HUES48 (cell line): ENCODE data around the gene ATP8B4.
"Not testable (repeated sequence)": the region's sequence is repeated elsewhere in the genome, so short reads cannot be mapped to it uniquely, and the experiment has no call there.

Experiments used
- H3K27ac ChIP-seq: one replicate; pipeline ENCODE4 v1.7.0; 2013; ENCODE audit warnings: low read depth, low read length, inconsistent platforms
- H3K27me3 ChIP-seq: 2 replicates; pipeline ENCODE4 v1.6.1; 2013; ENCODE audit warnings: mild to moderate bottlenecking, low read length; ENCODE audit not compliant: control insufficient read depth, insufficient read depth
- H3K36me3 ChIP-seq: 2 replicates; pipeline ENCODE4 v1.6.1; 2013; ENCODE audit warnings: low read length; ENCODE audit not compliant: control insufficient read depth, insufficient read depth
- H3K4me1 ChIP-seq: 2 replicates; pipeline ENCODE4 v1.6.1; 2013; ENCODE audit warnings: mild to moderate bottlenecking, low read length; ENCODE audit not compliant: control insufficient read depth, insufficient read depth
- H3K4me3 ChIP-seq: 2 replicates; pipeline ENCODE4 v1.5.1; 2013; ENCODE audit warnings: mild to moderate bottlenecking, low read depth, low read length
- H3K9ac ChIP-seq: 2 replicates; pipeline ENCODE4 v1.6.1; 2013; ENCODE audit warnings: mild to moderate bottlenecking, low read depth, low read length, moderate library complexity
- H3K9me3 ChIP-seq: 2 replicates; pipeline ENCODE4 v1.6.1; 2013; ENCODE audit warnings: low read length; ENCODE audit not compliant: control insufficient read depth, insufficient read depth

Gene ATP8B4, protein sequence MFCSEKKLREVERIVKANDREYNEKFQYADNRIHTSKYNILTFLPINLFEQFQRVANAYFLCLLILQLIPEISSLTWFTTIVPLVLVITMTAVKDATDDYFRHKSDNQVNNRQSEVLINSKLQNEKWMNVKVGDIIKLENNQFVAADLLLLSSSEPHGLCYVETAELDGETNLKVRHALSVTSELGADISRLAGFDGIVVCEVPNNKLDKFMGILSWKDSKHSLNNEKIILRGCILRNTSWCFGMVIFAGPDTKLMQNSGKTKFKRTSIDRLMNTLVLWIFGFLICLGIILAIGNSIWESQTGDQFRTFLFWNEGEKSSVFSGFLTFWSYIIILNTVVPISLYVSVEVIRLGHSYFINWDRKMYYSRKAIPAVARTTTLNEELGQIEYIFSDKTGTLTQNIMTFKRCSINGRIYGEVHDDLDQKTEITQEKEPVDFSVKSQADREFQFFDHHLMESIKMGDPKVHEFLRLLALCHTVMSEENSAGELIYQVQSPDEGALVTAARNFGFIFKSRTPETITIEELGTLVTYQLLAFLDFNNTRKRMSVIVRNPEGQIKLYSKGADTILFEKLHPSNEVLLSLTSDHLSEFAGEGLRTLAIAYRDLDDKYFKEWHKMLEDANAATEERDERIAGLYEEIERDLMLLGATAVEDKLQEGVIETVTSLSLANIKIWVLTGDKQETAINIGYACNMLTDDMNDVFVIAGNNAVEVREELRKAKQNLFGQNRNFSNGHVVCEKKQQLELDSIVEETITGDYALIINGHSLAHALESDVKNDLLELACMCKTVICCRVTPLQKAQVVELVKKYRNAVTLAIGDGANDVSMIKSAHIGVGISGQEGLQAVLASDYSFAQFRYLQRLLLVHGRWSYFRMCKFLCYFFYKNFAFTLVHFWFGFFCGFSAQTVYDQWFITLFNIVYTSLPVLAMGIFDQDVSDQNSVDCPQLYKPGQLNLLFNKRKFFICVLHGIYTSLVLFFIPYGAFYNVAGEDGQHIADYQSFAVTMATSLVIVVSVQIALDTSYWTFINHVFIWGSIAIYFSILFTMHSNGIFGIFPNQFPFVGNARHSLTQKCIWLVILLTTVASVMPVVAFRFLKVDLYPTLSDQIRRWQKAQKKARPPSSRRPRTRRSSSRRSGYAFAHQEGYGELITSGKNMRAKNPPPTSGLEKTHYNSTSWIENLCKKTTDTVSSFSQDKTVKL

DNA sequence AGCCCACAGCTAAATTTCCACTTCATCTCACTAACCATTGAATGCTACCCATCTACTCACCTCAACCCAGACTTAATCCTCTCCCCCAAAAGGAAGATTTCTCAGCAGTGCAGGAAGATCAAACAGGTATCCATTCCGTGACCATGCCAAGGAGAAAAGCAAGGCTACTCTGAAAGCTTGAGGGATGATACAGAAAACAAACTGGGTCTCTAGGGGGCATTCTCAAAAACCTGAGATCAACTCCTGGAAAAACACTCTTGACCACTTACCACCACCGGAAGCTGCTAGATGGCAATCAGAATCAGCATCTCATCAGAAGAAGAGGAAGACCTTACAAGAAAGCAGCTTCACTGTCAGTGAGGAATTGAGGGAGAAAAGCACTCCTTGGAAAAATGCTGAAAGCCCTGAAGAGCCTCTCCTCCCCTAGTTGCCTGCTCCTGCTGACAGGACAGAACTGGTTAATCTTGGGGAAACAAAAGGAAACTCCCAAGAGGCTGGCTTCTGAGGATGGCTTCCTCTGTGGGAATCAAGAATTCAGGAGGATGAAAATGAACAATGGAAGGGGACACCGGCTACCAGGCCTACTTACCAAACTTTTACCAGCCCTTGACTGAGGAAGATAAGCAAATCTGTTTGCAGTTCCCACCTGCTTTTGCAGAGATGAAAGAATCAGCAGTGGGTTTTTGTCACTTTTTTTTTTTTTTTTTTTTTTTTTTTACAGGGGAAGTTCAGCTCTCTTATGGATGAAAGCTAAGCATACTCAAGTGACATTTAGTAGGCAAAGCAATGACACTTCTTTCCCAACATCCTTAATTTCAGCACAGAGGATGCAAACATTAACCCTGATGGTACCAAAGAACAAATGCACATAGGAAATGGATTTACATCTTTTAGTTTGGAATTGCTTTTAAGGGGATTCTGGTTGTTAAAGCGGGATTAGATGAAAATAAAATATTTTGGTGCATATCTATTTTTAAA is at the start of gene ATP8B4:
TSS of gene ATP8B4 (minus strand) at position 171 of the 978 bp plus-strand sequence. CDS start 12,267 bp downstream, outside the sequence.
- Histone ChIP-seq H3K9ac (no peak within 1 kb of the TSS), H3K36me3 (no peaks in the 10 kb centered on the region), H3K4me1 (peaks cover 10% of the 10 kb centered on the region; the same call in 1 of the 2 replicates), H3K4me3 (no peak within 1 kb of the TSS), H3K27me3 (no peaks in the 10 kb centered on the region), H3K27ac (peak within 1 kb of the TSS; percentile 19), H3K9me3 (no peaks in the 10 kb centered on the region)

DNA sequence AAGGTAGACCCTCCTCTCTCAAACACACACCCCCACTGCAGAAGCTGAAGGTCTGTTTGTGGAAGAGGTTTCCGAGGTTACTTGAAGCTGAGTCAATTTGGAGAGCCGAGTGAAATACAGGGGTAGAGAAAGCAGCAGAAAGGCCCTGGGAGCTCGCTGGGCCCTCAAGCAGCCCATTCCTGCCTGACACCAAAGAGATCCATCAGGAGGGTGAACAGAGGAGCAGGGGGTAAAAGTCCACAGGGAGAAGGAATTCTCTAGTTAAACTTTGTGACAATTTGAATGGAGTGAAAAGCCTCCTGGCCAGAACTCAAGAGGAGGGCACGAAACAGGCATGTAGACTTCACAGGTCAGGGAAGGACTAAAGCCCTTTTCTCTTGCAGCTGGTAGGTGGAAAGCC is 49.3 kb upstream of the ATP8B4 start:
- no peaks in the 10 kb centered on the region for H3K9me3 ChIP-seq
- H3K27ac ChIP-seq = peak overlapping the region; percentile 45
- no peaks in the 10 kb centered on the region for H3K4me1 ChIP-seq
- no peaks in the 10 kb centered on the region for H3K27me3 ChIP-seq
- H3K36me3 ChIP-seq = no peaks in the 10 kb centered on the region
- no peak overlapping the region for H3K4me3 ChIP-seq
- no peak overlapping the region for H3K9ac ChIP-seq

DNA sequence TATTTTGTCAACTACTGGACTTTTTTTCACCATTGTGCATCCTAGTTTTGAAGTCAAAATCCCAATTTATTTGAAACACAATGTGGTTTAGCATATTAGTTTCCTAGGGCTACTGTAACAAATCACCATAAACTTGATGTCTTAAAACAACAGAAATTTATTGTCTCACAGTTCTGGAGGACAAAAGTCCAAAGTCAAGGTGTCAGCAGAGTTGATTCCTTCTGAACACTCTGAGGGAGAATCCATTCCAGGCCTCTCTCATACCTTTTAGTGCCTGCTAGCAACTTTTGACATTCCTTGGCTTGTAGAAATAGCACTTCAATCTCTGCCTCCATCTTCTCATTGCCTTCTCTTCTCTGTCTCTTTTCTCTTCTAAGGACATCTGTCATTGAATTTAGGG is 48.1 kb upstream of the ATP8B4 start:
- Histone ChIP-seq H3K4me1 (no peaks in the 10 kb centered on the region), H3K9me3 (no peaks in the 10 kb centered on the region), H3K4me3 (no peak overlapping the region), H3K9ac (no peak overlapping the region), H3K27me3 (no peaks in the 10 kb centered on the region), H3K27ac (no peak overlapping the region), H3K36me3 (no peaks in the 10 kb centered on the region)

DNA sequence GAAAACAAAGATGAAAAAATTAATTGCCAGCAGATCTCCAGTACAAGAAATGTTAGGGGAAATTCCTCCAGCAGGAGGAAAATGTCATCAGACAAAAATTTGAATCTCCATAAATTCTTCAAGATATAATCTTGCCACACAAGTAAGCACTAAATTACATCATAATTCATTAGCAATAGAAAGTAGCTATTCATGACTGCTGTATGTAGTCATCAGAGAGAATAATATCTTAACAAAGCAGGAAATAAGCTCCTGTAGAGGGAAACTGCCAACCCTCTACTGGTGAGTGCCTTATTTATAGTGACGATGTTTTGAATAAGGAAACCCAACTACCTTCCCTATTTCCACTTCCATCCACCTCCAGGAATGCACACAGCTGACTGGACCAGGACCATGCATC is 47.2 kb upstream of the ATP8B4 start:
- no peaks in the 10 kb centered on the region for H3K27me3 ChIP-seq
- H3K27ac ChIP-seq = no peak overlapping the region
- H3K4me3 ChIP-seq = no peak overlapping the region
- no peaks in the 10 kb centered on the region for H3K36me3 ChIP-seq
- no peaks in the 10 kb centered on the region for H3K4me1 ChIP-seq
- H3K9ac ChIP-seq = no peak overlapping the region
- no peaks in the 10 kb centered on the region for H3K9me3 ChIP-seq

DNA sequence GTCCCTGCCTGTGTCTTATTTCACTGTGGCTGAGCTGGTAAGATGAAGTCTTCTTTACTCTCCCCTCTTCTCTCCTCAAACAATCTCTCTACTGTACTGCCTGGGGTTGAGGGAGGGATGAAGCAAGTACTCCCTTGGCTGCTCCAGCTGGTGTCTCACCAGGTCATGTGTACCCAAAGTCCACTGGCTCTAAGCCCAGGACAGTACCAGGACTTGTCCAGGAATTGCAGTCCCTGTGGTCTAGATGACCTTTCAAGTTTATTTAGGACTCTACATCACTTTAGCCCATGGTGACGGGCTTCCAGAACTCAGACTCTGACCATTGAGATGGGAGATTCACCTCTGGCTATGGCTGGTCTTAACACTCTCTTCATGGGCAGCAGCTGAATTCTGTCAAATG is 45.4 kb upstream of the ATP8B4 start:
- no peak overlapping the region for H3K9ac ChIP-seq
- H3K4me3 ChIP-seq = no peak overlapping the region
- H3K9me3 ChIP-seq = no peaks in the 10 kb centered on the region
- H3K36me3 ChIP-seq = no peaks in the 10 kb centered on the region
- H3K4me1 ChIP-seq = no peaks in the 10 kb centered on the region
- H3K27me3 ChIP-seq = no peaks in the 10 kb centered on the region
- H3K27ac ChIP-seq = no peak overlapping the region

DNA sequence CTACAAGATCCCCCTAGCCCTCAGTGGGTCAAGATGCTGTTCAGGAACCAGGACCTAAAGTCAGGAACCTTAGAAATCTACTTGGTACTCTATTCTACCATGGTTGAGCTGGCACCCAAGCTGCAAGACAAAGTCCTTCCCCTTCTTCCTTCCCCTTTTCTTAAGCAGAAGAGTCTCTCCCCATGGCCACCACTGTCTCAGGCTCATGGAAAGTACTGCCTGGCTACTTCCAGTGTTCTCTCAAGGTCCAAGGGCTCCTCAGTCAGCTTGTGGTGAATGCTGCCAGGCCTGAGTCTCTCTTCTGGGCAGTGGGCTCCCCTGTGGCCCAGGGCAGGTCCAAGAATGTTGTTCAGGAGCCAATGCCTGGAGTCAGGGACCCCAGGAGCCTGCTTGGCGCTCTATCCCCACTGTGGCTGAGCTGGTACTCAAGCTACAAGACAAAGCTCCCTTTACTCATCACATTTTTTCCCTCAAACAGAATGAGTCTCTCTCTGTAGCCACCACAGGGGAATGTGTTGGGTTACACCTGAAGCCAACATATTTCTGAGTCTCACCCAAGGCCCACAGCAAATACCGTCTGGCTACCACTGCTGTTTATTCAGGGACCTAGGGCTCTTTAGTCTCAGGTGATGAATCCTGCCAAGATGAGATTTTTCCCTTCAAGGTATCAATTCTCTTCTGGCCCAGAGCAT is 44.8 kb upstream of the ATP8B4 start:
- Histone ChIP-seq H3K36me3 (no peaks in the 10 kb centered on the region), H3K27ac (no peak overlapping the region), H3K9ac (no peak overlapping the region), H3K4me3 (no peak overlapping the region), H3K4me1 (no peaks in the 10 kb centered on the region), H3K9me3 (no peaks in the 10 kb centered on the region), H3K27me3 (no peaks in the 10 kb centered on the region)

DNA sequence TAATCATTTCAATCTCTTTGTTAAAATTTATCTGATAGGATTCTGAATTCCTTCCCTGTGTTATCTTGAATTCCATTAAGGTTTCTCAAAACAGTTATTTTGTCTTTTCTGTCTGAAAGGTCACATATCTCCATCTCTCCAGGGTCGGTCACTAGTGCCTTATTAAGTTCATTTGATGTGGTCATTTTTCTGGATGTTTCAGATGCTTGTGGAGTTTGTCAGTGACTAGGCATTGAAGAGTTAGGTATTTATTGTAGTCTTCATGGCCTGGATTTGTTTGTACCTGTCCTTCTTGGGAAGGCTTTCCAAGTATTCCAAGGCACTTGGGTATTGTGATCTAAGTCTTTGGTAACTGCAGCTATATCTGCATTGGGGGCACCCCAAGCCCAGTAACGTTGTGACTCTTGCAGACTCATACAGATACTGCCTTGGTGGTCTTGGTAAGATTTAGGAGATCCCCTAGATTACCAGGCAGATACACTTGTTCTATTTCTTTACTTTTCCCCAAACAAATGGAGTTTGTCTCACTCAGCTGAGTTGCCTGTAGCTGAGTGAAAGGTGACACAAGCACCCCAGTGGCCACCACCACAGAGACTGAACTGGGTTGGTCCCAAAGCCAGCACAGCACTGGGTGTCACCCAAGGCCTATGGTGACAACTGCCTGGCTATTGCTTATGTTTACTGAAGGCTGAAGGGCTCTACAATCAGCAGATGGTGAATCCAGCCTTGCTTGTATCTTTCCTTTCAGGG is 44.1 kb upstream of the ATP8B4 start:
- H3K4me1 ChIP-seq = no peaks in the 10 kb centered on the region
- no peak overlapping the region for H3K9ac ChIP-seq
- H3K9me3 ChIP-seq = no peaks in the 10 kb centered on the region
- H3K27me3 ChIP-seq = no peaks in the 10 kb centered on the region
- H3K27ac ChIP-seq = no peak overlapping the region
- H3K36me3 ChIP-seq = no peaks in the 10 kb centered on the region
- H3K4me3 ChIP-seq = no peak overlapping the region

DNA sequence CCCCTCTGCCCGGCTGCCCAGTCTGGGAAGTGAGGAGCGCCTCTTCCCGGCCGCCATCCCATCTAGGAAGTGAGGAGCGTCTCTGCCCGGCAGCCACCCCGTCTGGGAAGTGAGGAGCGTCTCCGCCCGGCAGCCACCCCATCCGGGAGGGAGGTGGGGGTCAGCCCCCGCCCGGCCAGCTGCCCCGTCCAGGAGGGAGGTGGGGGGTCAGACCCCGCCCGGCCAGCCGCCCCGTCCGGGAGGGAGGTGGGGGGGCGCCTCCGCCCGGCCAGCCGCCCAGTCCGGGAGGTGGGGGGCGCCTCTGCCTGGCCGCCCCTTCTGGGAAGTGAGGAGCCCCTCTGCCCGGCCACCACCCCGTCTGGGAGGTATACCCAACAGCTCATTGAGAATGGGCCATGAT is 39.2 kb upstream of the ATP8B4 start:
- H3K27ac ChIP-seq, H3K27me3 ChIP-seq, H3K9me3 ChIP-seq, H3K4me1 ChIP-seq, H3K4me3 ChIP-seq, H3K9ac ChIP-seq, H3K36me3 ChIP-seq: not testable (repeated sequence)

DNA sequence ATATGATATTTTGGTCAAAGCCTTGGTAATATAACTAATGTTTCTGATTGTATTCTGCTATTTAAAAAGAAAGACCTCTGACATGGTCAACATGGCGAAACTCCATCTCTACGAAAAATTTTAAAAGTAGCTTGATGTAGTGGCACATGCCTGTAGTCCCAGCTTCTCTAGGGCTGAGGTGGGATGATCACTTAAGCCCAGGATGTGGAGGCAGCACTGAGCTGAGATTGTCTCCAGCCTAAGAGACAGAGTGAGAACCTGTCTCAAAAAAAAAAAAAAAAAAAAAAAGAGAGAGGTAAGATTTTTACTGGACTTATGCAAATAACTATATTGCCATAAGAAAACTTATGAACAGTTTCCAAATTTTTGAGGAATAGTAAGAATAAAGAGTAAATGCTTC is 32.4 kb upstream of the ATP8B4 start:
- Histone ChIP-seq H3K27ac (no peak overlapping the region), H3K36me3 (no peaks in the 10 kb centered on the region), H3K27me3 (no peaks in the 10 kb centered on the region), H3K4me3 (no peak overlapping the region), H3K4me1 (no peaks in the 10 kb centered on the region), H3K9ac (no peak overlapping the region), H3K9me3 (0 out of 2 replicates have a peak, but pooled peaks cover 3% of the 10 kb centered on the region)
